Stimulated activated CD8-positive, alpha-beta memory T cell treated with anti-CD3 and anti-CD28 coated beads, Interleukin-4, amount 100 ng/mL, for 48 hours (primary cell): ENCODE measurements around the gene CLASP1.
"Not testable (repeated sequence)": the region's sequence is repeated elsewhere in the genome, so short reads cannot be mapped to it uniquely, and the experiment has no call there.

Source experiments
- DNase-seq: peaks from one replicate; pipeline ENCODE4 v3.0.0-alpha.2; 2020

The CLASP1 gene

GRCh38 chr2:121301190-121301589, 348.1 kb downstream of the CLASP1 start:
- not testable (repeated sequence) for DNase-seq

- DNase-seq, result no peak
Observed at GRCh38 chr2:121298476-121298875, 350.8 kb downstream of the CLASP1 start.

- DNase-seq, result not testable (repeated sequence)
Observed at GRCh38 chr2:121297866-121298265, 351.4 kb downstream of the CLASP1 start.

GRCh38 chr2:121297217-121297830, 351.9 kb downstream of the CLASP1 start:
- DNase-seq, result no peak

GRCh38 chr2:121295911-121296650, 353.2 kb downstream of the CLASP1 start:
- DNase-seq, result no peak

- no peak for DNase-seq
Observed at GRCh38 chr2:121294881-121295840, 354.1 kb downstream of the CLASP1 start.

GRCh38 chr2:121293450-121294325, 355.6 kb downstream of the CLASP1 start:
- DNase-seq, result no peak

- no peak for DNase-seq
Observed at GRCh38 chr2:121291251-121291580, 358.0 kb downstream of the CLASP1 start.

GRCh38 chr2:121289271-121289670, 360.0 kb downstream of the CLASP1 start:
- DNase-seq, result no peak

GRCh38 chr2:121288454-121289231, 360.6 kb downstream of the CLASP1 start:
- no peak for DNase-seq

GRCh38 chr2:121287956-121288355, 361.3 kb downstream of the CLASP1 start:
- no peak for DNase-seq
